SK-N-SH treated with all-trans-retinoic acid at 6 μM for 48 hours (cell line): ENCODE results near the gene CCKAR.

Source experiments
- ATAC-seq: fragments of 200-7000 bp; cut with Tn5 transposase; 3 replicates; pipeline ENCODE4 v1.9.1; 2020; ENCODE audit warnings: mild to moderate bottlenecking, moderate library complexity
- ARNTL ChIP-seq: fragments of 450-650 bp; formaldehyde crosslinking; IDR thresholded peaks from 2 replicates; pipeline ENCODE4 v1.5.0; 2020; ENCODE audit warnings: low read depth, mild to moderate bottlenecking, moderate library complexity, borderline replicate concordance
- BACH2 ChIP-seq: fragments of 250-450 bp; sonication (Bioruptor Pico); IDR thresholded peaks from 2 replicates; pipeline ENCODE4 v1.9.0; 2021; ENCODE audit warnings: mild to moderate bottlenecking, borderline replicate concordance
- CSDC2 ChIP-seq: fragments of 250-450 bp; sonication (Bioruptor Pico); IDR thresholded peaks from 2 replicates; pipeline ENCODE4 v1.5.0; 2020; ENCODE audit warnings: mild to moderate bottlenecking, moderate library complexity
- CSRNP3 ChIP-seq: fragments of 250-450 bp; sonication (Bioruptor Pico); IDR thresholded peaks from 2 replicates; pipeline ENCODE4 v1.5.1; 2021; ENCODE audit warnings: mild to moderate bottlenecking, moderate library complexity
- GLIS3 ChIP-seq: fragments of 250-450 bp; sonication (Bioruptor Pico); IDR thresholded peaks from 2 replicates; pipeline ENCODE4 v1.5.0; 2020; ENCODE audit warnings: mild to moderate bottlenecking, moderate library complexity
- ISL1 ChIP-seq: fragments of 250-450 bp; sonication (Bioruptor Pico); IDR thresholded peaks from 2 replicates; pipeline ENCODE4 v2.1.2; 2022; ENCODE audit warnings: mild to moderate bottlenecking, moderate library complexity
- OSR1 ChIP-seq: fragments of 250-450 bp; sonication (Bioruptor Pico); IDR thresholded peaks from 2 replicates; pipeline ENCODE4 v1.8.0; 2022; ENCODE audit warnings: moderate library complexity, mild to moderate bottlenecking, inconsistent platforms
- POU6F1 ChIP-seq: fragments of 250-450 bp; sonication (Bioruptor Pico); IDR thresholded peaks from 2 replicates; pipeline ENCODE4 v1.8.0; 2021; ENCODE audit warnings: low read depth, mild to moderate bottlenecking, moderate library complexity, borderline replicate concordance
- PPARA ChIP-seq: fragments of 250-450 bp; sonication (Bioruptor Pico); IDR thresholded peaks from 2 replicates; pipeline ENCODE4 v1.5.0; 2020; ENCODE audit warnings: mild to moderate bottlenecking, borderline replicate concordance
- RARB ChIP-seq: fragments of 250-450 bp; sonication (Bioruptor Pico); IDR thresholded peaks from 2 replicates; pipeline ENCODE4 v1.8.0; 2021; ENCODE audit warnings: mild to moderate bottlenecking, moderate library complexity
- SNAI2 ChIP-seq: fragments of 250-450 bp; sonication (Bioruptor Pico); IDR thresholded peaks from 2 replicates; pipeline ENCODE4 v1.5.0; 2020; ENCODE audit warnings: mild to moderate bottlenecking, moderate library complexity
- TCF4 ChIP-seq: fragments of 250-450 bp; sonication (Bioruptor Pico); IDR thresholded peaks from 2 replicates; pipeline ENCODE4 v1.8.0; 2021; ENCODE audit warnings: mild to moderate bottlenecking, moderate library complexity, borderline replicate concordance
- TOX ChIP-seq: fragments of 250-450 bp; sonication (Bioruptor Pico); IDR thresholded peaks from 2 replicates; pipeline ENCODE4 v1.8.0; 2021; ENCODE audit warnings: mild to moderate bottlenecking, moderate library complexity, borderline replicate concordance
- ZC3H10 ChIP-seq: fragments of 250-450 bp; sonication (Bioruptor Pico); IDR thresholded peaks from 2 replicates; pipeline ENCODE4 v1.5.1; 2021; ENCODE audit warnings: mild to moderate bottlenecking, moderate library complexity
- ZFP30 ChIP-seq: fragments of 450-650 bp; formaldehyde crosslinking; IDR thresholded peaks from 2 replicates; pipeline ENCODE4 v1.5.0; 2022; ENCODE audit warnings: mild to moderate bottlenecking, moderate library complexity
- ZNF565 ChIP-seq: fragments of 450-650 bp; formaldehyde crosslinking; conservative IDR thresholded peaks from 2 replicates; pipeline ENCODE4 v1.5.0; 2020; ENCODE audit warnings: low read depth, mild to moderate bottlenecking, moderate library complexity
- ZNF70 ChIP-seq: fragments of 450-650 bp; formaldehyde crosslinking; IDR thresholded peaks from 2 replicates; pipeline ENCODE4 v1.5.0; 2020; ENCODE audit warnings: mild to moderate bottlenecking, moderate library complexity
- ZNF8 ChIP-seq: fragments of 450-650 bp; formaldehyde crosslinking; IDR thresholded peaks from 2 replicates; pipeline ENCODE4 v1.5.0; 2020; ENCODE audit warnings: mild to moderate bottlenecking, moderate library complexity
- TF ChIP-seq, protein P1 (sequence below): fragments of 250-450 bp; sonication (Bioruptor Pico); IDR thresholded peaks from 2 replicates; pipeline ENCODE4 v1.8.0; 2020; ENCODE audit warnings: mild to moderate bottlenecking, moderate library complexity, borderline replicate concordance
- TF ChIP-seq, protein P2 (sequence below): fragments of 250-450 bp; sonication (Bioruptor Pico); IDR thresholded peaks from 2 replicates; pipeline ENCODE4 v1.5.1; 2020; ENCODE audit warnings: low read depth, mild to moderate bottlenecking, moderate library complexity

The CCKAR gene

GRCh38 chr4:26455571-26455970 lies 34.7 kb downstream of the CCKAR start:
- no peak for TF ChIP-seq ZFP30
- TF ChIP-seq RARB (CRISPR knock-in tag): no peak
- no peak for TF ChIP-seq CSRNP3 (CRISPR knock-in tag)
- no peak for TF ChIP-seq ARNTL (CRISPR knock-in tag)
- no peak for TF ChIP-seq TCF4 (CRISPR knock-in tag)
- TF ChIP-seq, protein P1, sequence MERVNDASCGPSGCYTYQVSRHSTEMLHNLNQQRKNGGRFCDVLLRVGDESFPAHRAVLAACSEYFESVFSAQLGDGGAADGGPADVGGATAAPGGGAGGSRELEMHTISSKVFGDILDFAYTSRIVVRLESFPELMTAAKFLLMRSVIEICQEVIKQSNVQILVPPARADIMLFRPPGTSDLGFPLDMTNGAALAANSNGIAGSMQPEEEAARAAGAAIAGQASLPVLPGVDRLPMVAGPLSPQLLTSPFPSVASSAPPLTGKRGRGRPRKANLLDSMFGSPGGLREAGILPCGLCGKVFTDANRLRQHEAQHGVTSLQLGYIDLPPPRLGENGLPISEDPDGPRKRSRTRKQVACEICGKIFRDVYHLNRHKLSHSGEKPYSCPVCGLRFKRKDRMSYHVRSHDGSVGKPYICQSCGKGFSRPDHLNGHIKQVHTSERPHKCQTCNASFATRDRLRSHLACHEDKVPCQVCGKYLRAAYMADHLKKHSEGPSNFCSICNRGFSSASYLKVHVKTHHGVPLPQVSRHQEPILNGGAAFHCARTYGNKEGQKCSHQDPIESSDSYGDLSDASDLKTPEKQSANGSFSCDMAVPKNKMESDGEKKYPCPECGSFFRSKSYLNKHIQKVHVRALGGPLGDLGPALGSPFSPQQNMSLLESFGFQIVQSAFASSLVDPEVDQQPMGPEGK: no peak
- TF ChIP-seq GLIS3 (CRISPR knock-in tag): no peak
- no peak for TF ChIP-seq TOX (CRISPR knock-in tag)
- TF ChIP-seq PPARA (CRISPR knock-in tag): no peak
- no peak for TF ChIP-seq BACH2 (CRISPR knock-in tag)
- no peak for TF ChIP-seq POU6F1 (CRISPR knock-in tag)
- TF ChIP-seq SNAI2 (CRISPR knock-in tag): no peak
- TF ChIP-seq ZNF565 (CRISPR knock-in tag): no peak
- TF ChIP-seq ZNF8: no peak
- TF ChIP-seq OSR1: no peak
- TF ChIP-seq, all 23 proteins: peak for 0

GRCh38 chr4:26454961-26455360 lies 35.3 kb downstream of the CCKAR start:
- ATAC-seq: no peak
- TF ChIP-seq CSRNP3 (CRISPR knock-in tag) (no peak), GLIS3 (CRISPR knock-in tag) (no peak), TCF4 (CRISPR knock-in tag) (no peak), ZNF70 (CRISPR knock-in tag) (no peak), ISL1 (CRISPR knock-in tag) (no peak), CSDC2 (CRISPR knock-in tag) (no peak), ZNF565 (CRISPR knock-in tag) (no peak), RARB (CRISPR knock-in tag) (no peak), ZC3H10 (CRISPR knock-in tag) (no peak), BACH2 (CRISPR knock-in tag) (no peak), OSR1 (no peak), SNAI2 (CRISPR knock-in tag) (no peak), TOX (CRISPR knock-in tag) (no peak), PPARA (CRISPR knock-in tag) (no peak), ZFP30 (no peak)
- TF ChIP-seq, protein P1: no peak
- TF ChIP-seq, protein P2, sequence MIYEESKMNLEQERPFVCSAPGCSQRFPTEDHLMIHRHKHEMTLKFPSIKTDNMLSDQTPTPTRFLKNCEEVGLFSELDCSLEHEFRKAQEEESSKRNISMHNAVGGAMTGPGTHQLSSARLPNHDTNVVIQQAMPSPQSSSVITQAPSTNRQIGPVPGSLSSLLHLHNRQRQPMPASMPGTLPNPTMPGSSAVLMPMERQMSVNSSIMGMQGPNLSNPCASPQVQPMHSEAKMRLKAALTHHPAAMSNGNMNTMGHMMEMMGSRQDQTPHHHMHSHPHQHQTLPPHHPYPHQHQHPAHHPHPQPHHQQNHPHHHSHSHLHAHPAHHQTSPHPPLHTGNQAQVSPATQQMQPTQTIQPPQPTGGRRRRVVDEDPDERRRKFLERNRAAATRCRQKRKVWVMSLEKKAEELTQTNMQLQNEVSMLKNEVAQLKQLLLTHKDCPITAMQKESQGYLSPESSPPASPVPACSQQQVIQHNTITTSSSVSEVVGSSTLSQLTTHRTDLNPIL: no peak
- TF ChIP-seq, all 23 proteins: peak for 0

More at GRCh38 chr4:26455571-26455970, 34.7 kb downstream of the CCKAR start:
- no peak for ATAC-seq
